Measurements from ENCODE around the gene CDIPT. TPM values are rescaled to one million over a fixed set of nuclear protein-coding genes. Genes with fewer than 3 reads are reported as not detected.
"Not testable (repeated sequence)": the region's sequence is repeated elsewhere in the genome, so short reads cannot be mapped to it uniquely, and the experiment has no call there.

Gene CDIPT, protein sequence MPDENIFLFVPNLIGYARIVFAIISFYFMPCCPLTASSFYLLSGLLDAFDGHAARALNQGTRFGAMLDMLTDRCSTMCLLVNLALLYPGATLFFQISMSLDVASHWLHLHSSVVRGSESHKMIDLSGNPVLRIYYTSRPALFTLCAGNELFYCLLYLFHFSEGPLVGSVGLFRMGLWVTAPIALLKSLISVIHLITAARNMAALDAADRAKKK
- total RNA-seq: 37.5 and 40.6 TPM in 2 replicates
- long read RNA-seq, partial matches to known transcripts: 1 of 7 reads
- long read RNA-seq, other reads (novel, unspliced or antisense): 1 of 7 reads

GRCh38 chr16:29862884-29863668, at the start of gene CDIPT:
Gene CDIPT (minus strand): TSS chr16:29863226. CDS start chr16:29862857, 369 bp downstream.
- H3K27me3 Mint-ChIP-seq (ENCODE audit: low read depth): peaks cover 2% of the 10 kb centered on the region
- TF ChIP-seq, protein P1, sequence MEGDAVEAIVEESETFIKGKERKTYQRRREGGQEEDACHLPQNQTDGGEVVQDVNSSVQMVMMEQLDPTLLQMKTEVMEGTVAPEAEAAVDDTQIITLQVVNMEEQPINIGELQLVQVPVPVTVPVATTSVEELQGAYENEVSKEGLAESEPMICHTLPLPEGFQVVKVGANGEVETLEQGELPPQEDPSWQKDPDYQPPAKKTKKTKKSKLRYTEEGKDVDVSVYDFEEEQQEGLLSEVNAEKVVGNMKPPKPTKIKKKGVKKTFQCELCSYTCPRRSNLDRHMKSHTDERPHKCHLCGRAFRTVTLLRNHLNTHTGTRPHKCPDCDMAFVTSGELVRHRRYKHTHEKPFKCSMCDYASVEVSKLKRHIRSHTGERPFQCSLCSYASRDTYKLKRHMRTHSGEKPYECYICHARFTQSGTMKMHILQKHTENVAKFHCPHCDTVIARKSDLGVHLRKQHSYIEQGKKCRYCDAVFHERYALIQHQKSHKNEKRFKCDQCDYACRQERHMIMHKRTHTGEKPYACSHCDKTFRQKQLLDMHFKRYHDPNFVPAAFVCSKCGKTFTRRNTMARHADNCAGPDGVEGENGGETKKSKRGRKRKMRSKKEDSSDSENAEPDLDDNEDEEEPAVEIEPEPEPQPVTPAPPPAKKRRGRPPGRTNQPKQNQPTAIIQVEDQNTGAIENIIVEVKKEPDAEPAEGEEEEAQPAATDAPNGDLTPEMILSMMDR (conservative IDR thresholded peaks at IDR 0.05): peak; percentile 66
- no peaks in the 10 kb centered on the region for H3K36me3 Mint-ChIP-seq (ENCODE audit: low read depth)
- peaks cover 19% of the 10 kb centered on the region for H3K4me1 Mint-ChIP-seq
- H3K9me3 Mint-ChIP-seq: no peaks in the 10 kb centered on the region
- peak; percentile 84 for DNase-seq (ENCODE audit: low read depth, low spot score)
- H3K4me3 Mint-ChIP-seq: peak within 1 kb of the TSS; percentile 95
- peak within 1 kb of the TSS; percentile 100 for H3K27ac Mint-ChIP-seq (ENCODE audit: unreplicated experiment)

DNA sequence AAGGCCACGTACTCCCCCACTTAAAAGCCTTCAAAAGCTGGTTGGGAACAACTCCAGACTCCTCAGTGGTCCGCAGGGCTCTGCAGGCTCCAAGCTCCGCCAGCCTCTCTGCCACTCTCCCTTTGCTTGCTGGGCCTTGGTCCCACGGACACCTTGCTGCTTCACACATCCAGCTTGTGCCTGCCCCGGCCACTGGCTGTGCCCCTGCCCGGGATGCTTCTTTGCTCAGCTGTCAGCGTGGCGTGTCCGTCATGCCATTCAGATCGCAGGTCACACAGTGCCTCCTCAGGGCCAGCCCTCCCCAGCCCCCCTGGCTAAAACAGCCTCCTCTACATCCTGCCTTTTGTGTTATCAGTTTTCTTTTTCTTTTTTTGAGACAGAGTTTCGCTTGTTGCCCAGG, 49.1 kb upstream of the CDIPT start:
- H3K9me3 Mint-ChIP-seq: no peaks in the 10 kb centered on the region
- H3K4me3 Mint-ChIP-seq: no peak overlapping the region
- TF ChIP-seq, protein P1 (conservative IDR thresholded peaks at IDR 0.05): no peak
- no peak overlapping the region for H3K27ac Mint-ChIP-seq (ENCODE audit: unreplicated experiment)
- no peaks in the 10 kb centered on the region for H3K27me3 Mint-ChIP-seq (ENCODE audit: low read depth)
- H3K4me1 Mint-ChIP-seq: peaks cover 18% of the 10 kb centered on the region
- peaks cover 7% of the 10 kb centered on the region for H3K36me3 Mint-ChIP-seq (ENCODE audit: low read depth)
- DNase-seq (ENCODE audit: low read depth, low spot score): no peak

GRCh38 chr16:29911676-29912010, 48.6 kb upstream of the CDIPT start:
- TF ChIP-seq, protein P1 (conservative IDR thresholded peaks at IDR 0.05): no peak
- H3K4me1 Mint-ChIP-seq: peaks cover 18% of the 10 kb centered on the region
- no peak for DNase-seq (ENCODE audit: low read depth, low spot score)
- H3K36me3 Mint-ChIP-seq (ENCODE audit: low read depth): peaks cover 3% of the 10 kb centered on the region
- H3K27me3 Mint-ChIP-seq (ENCODE audit: low read depth): no peaks in the 10 kb centered on the region
- H3K27ac Mint-ChIP-seq (ENCODE audit: unreplicated experiment): no peak overlapping the region
- no peaks in the 10 kb centered on the region for H3K9me3 Mint-ChIP-seq
- H3K4me3 Mint-ChIP-seq: no peak overlapping the region

DNA sequence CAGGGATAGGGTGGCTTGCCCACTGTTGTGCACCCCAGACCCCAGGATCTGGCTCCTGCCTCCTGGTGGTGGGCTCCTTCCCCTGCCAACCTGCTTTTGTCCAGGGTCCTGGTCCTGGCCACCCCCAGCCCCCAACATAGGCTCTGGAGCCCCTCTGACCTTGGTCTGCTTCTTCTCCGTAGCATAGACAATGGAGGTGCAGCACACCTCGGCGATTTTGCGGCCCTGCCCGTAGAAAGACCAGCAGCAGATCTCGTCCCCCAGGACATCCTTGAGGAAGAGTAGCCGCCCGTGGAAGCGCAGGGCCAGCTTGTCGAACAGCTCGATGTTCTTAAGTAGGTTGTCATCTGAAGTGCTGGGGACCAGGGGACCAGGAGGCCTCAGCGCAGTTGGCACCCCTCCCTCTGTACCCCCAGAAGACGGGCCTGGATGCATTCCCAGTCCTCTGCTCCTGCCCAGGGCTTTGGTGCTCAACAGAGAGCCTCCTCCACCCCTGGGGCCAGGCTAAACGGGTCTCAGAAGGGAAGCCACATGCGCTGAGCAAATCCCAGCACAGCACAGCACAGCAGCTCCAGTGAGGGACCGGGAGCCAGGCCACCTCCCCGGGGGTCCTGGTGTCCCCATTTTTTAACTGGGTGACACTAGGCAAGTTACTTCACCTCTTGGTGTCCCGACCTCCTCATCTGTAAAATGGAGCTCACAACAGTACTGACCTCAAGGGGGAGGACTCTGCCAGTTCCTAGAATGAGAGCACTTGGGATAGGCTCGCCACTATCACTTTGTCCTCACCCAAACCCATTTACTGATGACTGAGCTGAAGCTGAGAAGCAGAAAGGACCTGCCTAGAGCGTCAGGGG, 48.0 kb upstream of the CDIPT start:
- Mint-ChIP-seq H3K4me3 (no peak overlapping the region), H3K9me3 (no peaks in the 10 kb centered on the region), H3K4me1 (peaks cover 14% of the 10 kb centered on the region), H3K27me3 (ENCODE audit: low read depth) (no peaks in the 10 kb centered on the region), H3K36me3 (ENCODE audit: low read depth) (peaks cover 3% of the 10 kb centered on the region), H3K27ac (ENCODE audit: unreplicated experiment) (no peak overlapping the region)
- no peak for DNase-seq (ENCODE audit: low read depth, low spot score)
- TF ChIP-seq, protein P1 (conservative IDR thresholded peaks at IDR 0.05): no peak

- H3K4me3 Mint-ChIP-seq; H3K4me1 Mint-ChIP-seq; H3K27me3 Mint-ChIP-seq (ENCODE audit: low read depth); DNase-seq (ENCODE audit: low read depth, low spot score); H3K27ac Mint-ChIP-seq (ENCODE audit: unreplicated experiment); H3K9me3 Mint-ChIP-seq; H3K36me3 Mint-ChIP-seq (ENCODE audit: low read depth): not testable (repeated sequence)
Measured at GRCh38 chr16:29909851-29910250, 46.8 kb upstream of the CDIPT start.
